WTC11 (cell line): ENCODE results near the gene STX2. TPM values are rescaled to one million over a fixed set of nuclear protein-coding genes. Genes with fewer than 3 reads are reported as not detected.

Experiments used
- ATAC-seq: fragments of 200-7000 bp; cut with Tn5 transposase; 2 replicates; pipeline ENCODE4 v1.10.0; 2021; ENCODE audit warnings: mild to moderate bottlenecking, moderate library complexity
- CTCF ChIA-PET: fragments of 300-600 bp; sonication (Branson Sonifier 250); formaldehyde crosslinking; loops from one replicate; lab custom pipeline; 2021; ENCODE audit warnings: antibody characterized with exemption; lab: Charles Lee
- POLR2A ChIA-PET: fragments of 350-600 bp; sonication (Branson Sonifier 250); formaldehyde crosslinking; loops from one replicate; lab custom pipeline; 2021; ENCODE audit warnings: antibody characterized with exemption; lab: Charles Lee
- DNase-seq: peaks from one replicate; pipeline ENCODE4 v3.0.0; 2021; ENCODE audit warnings: low spot score
- H3K27ac Mint-ChIP-seq: 2 replicates; pipeline ENCODE4 v1.8.0; 2021; ENCODE audit warnings: mixed read lengths
- H3K27me3 Mint-ChIP-seq: 2 replicates; pipeline ENCODE4 v1.8.0; 2021; ENCODE audit warnings: low read depth, mild to moderate bottlenecking, moderate library complexity, mixed read lengths
- H3K36me3 Mint-ChIP-seq: 2 replicates; pipeline ENCODE4 v1.8.0; 2021; ENCODE audit warnings: mixed read lengths
- H3K4me1 Mint-ChIP-seq: 2 replicates; pipeline ENCODE4 v1.8.0; 2022; ENCODE audit warnings: mixed read lengths
- H3K4me3 Mint-ChIP-seq: 2 replicates; pipeline ENCODE4 v1.8.0; 2021; ENCODE audit warnings: mild to moderate bottlenecking, moderate library complexity, mixed read lengths
- H3K9me3 Mint-ChIP-seq: 2 replicates; pipeline ENCODE4 v1.8.0; 2021; ENCODE audit warnings: mixed read lengths
- CREB1 ChIP-seq: sonication (generic); formaldehyde crosslinking; IDR thresholded peaks from 2 replicates; pipeline ENCODE4 v1.8.0; 2023; ENCODE audit warnings: mild to moderate bottlenecking, missing genetic modification reagents
- ETV6 ChIP-seq: sonication (generic); formaldehyde crosslinking; IDR thresholded peaks from 2 replicates; pipeline ENCODE4 v1.8.1; 2022; ENCODE audit warnings: mild to moderate bottlenecking, missing genetic modification reagents
- FOXP1 ChIP-seq: sonication (generic); formaldehyde crosslinking; IDR thresholded peaks from 2 replicates; pipeline ENCODE4 v1.8.0; 2022; ENCODE audit warnings: missing genetic modification reagents, mild to moderate bottlenecking, moderate library complexity, borderline replicate concordance
- HMGA2 ChIP-seq: fragments of 250-450 bp; sonication (Bioruptor Pico); IDR thresholded peaks from 2 replicates; pipeline ENCODE4 v1.4.0; 2021; ENCODE audit warnings: mild to moderate bottlenecking, moderate library complexity
- IRF2 ChIP-seq: sonication (generic); formaldehyde crosslinking; IDR thresholded peaks from 2 replicates; pipeline ENCODE4 v1.8.0; 2022; ENCODE audit warnings: low read depth, missing genetic modification reagents, borderline replicate concordance
- NFATC4 ChIP-seq: fragments of 250-450 bp; sonication (Bioruptor Pico); IDR thresholded peaks from 2 replicates; pipeline ENCODE4 v1.9.0; 2021; ENCODE audit warnings: mild to moderate bottlenecking
- NFYB ChIP-seq: sonication (generic); formaldehyde crosslinking; conservative IDR thresholded peaks from 2 replicates; pipeline ENCODE4 v1.8.0; 2022; ENCODE audit warnings: low read depth, missing genetic modification reagents
- NR1H2 ChIP-seq: sonication (generic); formaldehyde crosslinking; IDR thresholded peaks from 2 replicates; pipeline ENCODE4 v1.9.0; 2021; ENCODE audit warnings: mild to moderate bottlenecking, moderate library complexity, missing genetic modification reagents
- PRRX2 ChIP-seq: fragments of 250-450 bp; sonication (Bioruptor Pico); IDR thresholded peaks from 2 replicates; pipeline ENCODE4 v1.8.0; 2021; ENCODE audit warnings: mild to moderate bottlenecking
- RORB ChIP-seq: fragments of 250-450 bp; sonication (Bioruptor Pico); IDR thresholded peaks from 2 replicates; pipeline ENCODE4 v1.9.0; 2021; ENCODE audit warnings: mild to moderate bottlenecking
- SMAD4 ChIP-seq: sonication (generic); formaldehyde crosslinking; IDR thresholded peaks from 2 replicates; pipeline ENCODE4 v1.8.0; 2022; ENCODE audit warnings: mild to moderate bottlenecking, missing genetic modification reagents
- ZNF121 ChIP-seq: sonication (generic); formaldehyde crosslinking; IDR thresholded peaks from 2 replicates; pipeline ENCODE4 v1.8.0; 2023; ENCODE audit warnings: missing genetic modification reagents
- ZNF219 ChIP-seq: sonication (generic); formaldehyde crosslinking; IDR thresholded peaks from 2 replicates; pipeline ENCODE4 v1.8.0; 2023; ENCODE audit warnings: missing genetic modification reagents, mild to moderate bottlenecking, borderline replicate concordance
- ZNF232 ChIP-seq: sonication (generic); formaldehyde crosslinking; IDR thresholded peaks from 2 replicates; pipeline ENCODE4 v1.8.0; 2022; ENCODE audit warnings: mild to moderate bottlenecking, missing genetic modification reagents
- total RNA-seq: library from RNA; stranded (reverse); gene quantifications from 3 replicates; pipeline ENCODE4 v1.2.3, GENCODE V29; 2021
- TF ChIP-seq, protein P1 (sequence below): sonication (generic); formaldehyde crosslinking; IDR thresholded peaks from 2 replicates; pipeline ENCODE4 v1.8.0; 2022; ENCODE audit warnings: mild to moderate bottlenecking, missing genetic modification reagents
- TF ChIP-seq, protein P2 (sequence below): sonication (generic); formaldehyde crosslinking; IDR thresholded peaks from 2 replicates; pipeline ENCODE4 v1.8.1; 2022; ENCODE audit warnings: mild to moderate bottlenecking, moderate library complexity, missing genetic modification reagents
- TF ChIP-seq, protein P3 (sequence below): sonication (generic); formaldehyde crosslinking; IDR thresholded peaks from 2 replicates; pipeline ENCODE4 v1.8.1; 2023; ENCODE audit warnings: mild to moderate bottlenecking, missing genetic modification reagents
- TF ChIP-seq, protein P4 (sequence below): sonication (generic); formaldehyde crosslinking; IDR thresholded peaks from 2 replicates; pipeline ENCODE4 v1.8.0; 2023; ENCODE audit warnings: mild to moderate bottlenecking, missing genetic modification reagents
- TF ChIP-seq, protein P5 (sequence below): sonication (generic); formaldehyde crosslinking; IDR thresholded peaks from 2 replicates; pipeline ENCODE4 v1.8.1; 2022; ENCODE audit warnings: mild to moderate bottlenecking, missing genetic modification reagents, moderate library complexity, borderline replicate concordance

STX2 gene
- total RNA-seq, 1 experiment from 2014 or later, result 22.7 TPM

DNA sequence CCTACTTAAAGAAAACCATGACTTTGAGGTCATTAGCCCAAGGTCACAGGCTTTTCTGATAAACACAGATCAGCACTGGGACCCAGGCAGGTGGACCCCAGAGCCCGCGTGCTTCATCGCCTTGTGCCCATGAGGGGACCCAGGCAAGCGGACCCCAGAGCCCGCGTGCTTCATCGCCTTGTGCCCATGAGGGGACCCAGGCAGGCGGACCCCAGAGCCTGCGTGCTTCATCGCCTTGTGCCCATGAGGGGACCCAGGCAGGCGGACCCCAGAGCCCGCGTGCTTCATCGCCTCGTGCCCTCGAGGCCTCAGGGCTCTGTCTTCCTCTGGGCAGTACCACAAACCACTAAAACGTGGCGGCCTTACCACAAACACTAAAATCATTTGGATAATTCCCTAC lies 31.7 kb downstream of the STX2 start:
- TF ChIP-seq ZNF232 (CRISPR knock-in tag) (no peak), PRRX2 (no peak), NR1H2 (no peak), ZNF219 (CRISPR knock-in tag) (no peak), SMAD4 (CRISPR knock-in tag) (no peak)
- TF ChIP-seq, protein P1, sequence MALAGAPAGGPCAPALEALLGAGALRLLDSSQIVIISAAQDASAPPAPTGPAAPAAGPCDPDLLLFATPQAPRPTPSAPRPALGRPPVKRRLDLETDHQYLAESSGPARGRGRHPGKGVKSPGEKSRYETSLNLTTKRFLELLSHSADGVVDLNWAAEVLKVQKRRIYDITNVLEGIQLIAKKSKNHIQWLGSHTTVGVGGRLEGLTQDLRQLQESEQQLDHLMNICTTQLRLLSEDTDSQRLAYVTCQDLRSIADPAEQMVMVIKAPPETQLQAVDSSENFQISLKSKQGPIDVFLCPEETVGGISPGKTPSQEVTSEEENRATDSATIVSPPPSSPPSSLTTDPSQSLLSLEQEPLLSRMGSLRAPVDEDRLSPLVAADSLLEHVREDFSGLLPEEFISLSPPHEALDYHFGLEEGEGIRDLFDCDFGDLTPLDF (CRISPR knock-in tag), result no peak
- H3K27ac Mint-ChIP-seq, result no peak overlapping the region; the same call in 1 of the 2 replicates
- peaks cover 14% of the 10 kb centered on the region for H3K4me1 Mint-ChIP-seq
- H3K27me3 Mint-ChIP-seq, result no peaks in the 10 kb centered on the region
- ChIA-PET CTCF (no interaction called here), POLR2A (no interaction called here)
- no peaks in the 10 kb centered on the region for H3K9me3 Mint-ChIP-seq
- DNase-seq (no peak), ATAC-seq (no peak)
- peaks cover 62% of the 10 kb centered on the region for H3K36me3 Mint-ChIP-seq
- H3K4me3 Mint-ChIP-seq, result no peak overlapping the region

DNA sequence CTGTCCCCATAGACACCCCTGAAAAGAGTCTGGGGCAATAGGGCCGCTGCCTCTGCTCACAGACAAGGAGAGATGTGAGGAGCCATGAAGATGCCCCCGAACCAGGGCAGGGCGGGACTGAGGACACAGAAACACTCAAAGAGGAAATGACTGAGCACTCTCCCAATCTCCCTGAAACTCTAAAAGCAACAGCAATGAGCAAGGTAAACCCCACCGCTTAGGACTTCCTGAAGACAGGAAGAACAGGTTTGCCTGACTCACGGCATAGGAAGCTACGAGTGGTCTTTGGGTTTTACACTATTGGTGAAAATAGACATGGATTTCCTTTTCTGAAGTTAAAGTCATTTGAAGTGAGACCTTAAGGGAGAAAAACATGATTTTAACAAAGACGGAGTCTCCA lies 32.5 kb downstream of the STX2 start:
- peak overlapping the region; percentile 50 for H3K27ac Mint-ChIP-seq
- ChIA-PET POLR2A (no interaction called here), CTCF (interaction anchor here (1.2 kb wide), 1 partner anchor 19 kb away, joined by 3 read pairs; no protein-coding TSS in a partner anchor)
- no peak for ATAC-seq
- TF ChIP-seq PRRX2, result no peak
- TF ChIP-seq, protein P2, sequence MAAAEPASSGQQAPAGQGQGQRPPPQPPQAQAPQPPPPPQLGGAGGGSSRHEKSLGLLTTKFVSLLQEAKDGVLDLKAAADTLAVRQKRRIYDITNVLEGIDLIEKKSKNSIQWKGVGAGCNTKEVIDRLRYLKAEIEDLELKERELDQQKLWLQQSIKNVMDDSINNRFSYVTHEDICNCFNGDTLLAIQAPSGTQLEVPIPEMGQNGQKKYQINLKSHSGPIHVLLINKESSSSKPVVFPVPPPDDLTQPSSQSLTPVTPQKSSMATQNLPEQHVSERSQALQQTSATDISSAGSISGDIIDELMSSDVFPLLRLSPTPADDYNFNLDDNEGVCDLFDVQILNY (CRISPR knock-in tag), result no peak
- no peak for TF ChIP-seq HMGA2 (CRISPR knock-in tag)
- no peak for TF ChIP-seq ZNF121 (CRISPR knock-in tag)
- no peak for TF ChIP-seq FOXP1 (CRISPR knock-in tag)
- no peak for TF ChIP-seq RORB (CRISPR knock-in tag)
- no peak for TF ChIP-seq NFYB (CRISPR knock-in tag)
- TF ChIP-seq IRF2, result no peak
- TF ChIP-seq NFATC4 (CRISPR knock-in tag), result no peak
- TF ChIP-seq ZNF219 (CRISPR knock-in tag), result no peak
- TF ChIP-seq, protein P3, sequence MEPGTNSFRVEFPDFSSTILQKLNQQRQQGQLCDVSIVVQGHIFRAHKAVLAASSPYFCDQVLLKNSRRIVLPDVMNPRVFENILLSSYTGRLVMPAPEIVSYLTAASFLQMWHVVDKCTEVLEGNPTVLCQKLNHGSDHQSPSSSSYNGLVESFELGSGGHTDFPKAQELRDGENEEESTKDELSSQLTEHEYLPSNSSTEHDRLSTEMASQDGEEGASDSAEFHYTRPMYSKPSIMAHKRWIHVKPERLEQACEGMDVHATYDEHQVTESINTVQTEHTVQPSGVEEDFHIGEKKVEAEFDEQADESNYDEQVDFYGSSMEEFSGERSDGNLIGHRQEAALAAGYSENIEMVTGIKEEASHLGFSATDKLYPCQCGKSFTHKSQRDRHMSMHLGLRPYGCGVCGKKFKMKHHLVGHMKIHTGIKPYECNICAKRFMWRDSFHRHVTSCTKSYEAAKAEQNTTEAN (CRISPR knock-in tag), result no peak
- no peak for TF ChIP-seq ETV6
- TF ChIP-seq, protein P4, sequence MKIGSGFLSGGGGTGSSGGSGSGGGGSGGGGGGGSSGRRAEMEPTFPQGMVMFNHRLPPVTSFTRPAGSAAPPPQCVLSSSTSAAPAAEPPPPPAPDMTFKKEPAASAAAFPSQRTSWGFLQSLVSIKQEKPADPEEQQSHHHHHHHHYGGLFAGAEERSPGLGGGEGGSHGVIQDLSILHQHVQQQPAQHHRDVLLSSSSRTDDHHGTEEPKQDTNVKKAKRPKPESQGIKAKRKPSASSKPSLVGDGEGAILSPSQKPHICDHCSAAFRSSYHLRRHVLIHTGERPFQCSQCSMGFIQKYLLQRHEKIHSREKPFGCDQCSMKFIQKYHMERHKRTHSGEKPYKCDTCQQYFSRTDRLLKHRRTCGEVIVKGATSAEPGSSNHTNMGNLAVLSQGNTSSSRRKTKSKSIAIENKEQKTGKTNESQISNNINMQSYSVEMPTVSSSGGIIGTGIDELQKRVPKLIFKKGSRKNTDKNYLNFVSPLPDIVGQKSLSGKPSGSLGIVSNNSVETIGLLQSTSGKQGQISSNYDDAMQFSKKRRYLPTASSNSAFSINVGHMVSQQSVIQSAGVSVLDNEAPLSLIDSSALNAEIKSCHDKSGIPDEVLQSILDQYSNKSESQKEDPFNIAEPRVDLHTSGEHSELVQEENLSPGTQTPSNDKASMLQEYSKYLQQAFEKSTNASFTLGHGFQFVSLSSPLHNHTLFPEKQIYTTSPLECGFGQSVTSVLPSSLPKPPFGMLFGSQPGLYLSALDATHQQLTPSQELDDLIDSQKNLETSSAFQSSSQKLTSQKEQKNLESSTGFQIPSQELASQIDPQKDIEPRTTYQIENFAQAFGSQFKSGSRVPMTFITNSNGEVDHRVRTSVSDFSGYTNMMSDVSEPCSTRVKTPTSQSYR (CRISPR knock-in tag), result no peak
- no peak for TF ChIP-seq CREB1 (CRISPR knock-in tag)
- TF ChIP-seq, protein P5, sequence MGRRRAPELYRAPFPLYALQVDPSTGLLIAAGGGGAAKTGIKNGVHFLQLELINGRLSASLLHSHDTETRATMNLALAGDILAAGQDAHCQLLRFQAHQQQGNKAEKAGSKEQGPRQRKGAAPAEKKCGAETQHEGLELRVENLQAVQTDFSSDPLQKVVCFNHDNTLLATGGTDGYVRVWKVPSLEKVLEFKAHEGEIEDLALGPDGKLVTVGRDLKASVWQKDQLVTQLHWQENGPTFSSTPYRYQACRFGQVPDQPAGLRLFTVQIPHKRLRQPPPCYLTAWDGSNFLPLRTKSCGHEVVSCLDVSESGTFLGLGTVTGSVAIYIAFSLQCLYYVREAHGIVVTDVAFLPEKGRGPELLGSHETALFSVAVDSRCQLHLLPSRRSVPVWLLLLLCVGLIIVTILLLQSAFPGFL (CRISPR knock-in tag), result no peak
- no peak overlapping the region for H3K4me3 Mint-ChIP-seq
- no peak for DNase-seq
- no peaks in the 10 kb centered on the region for H3K27me3 Mint-ChIP-seq
- no peaks in the 10 kb centered on the region for H3K9me3 Mint-ChIP-seq
- H3K36me3 Mint-ChIP-seq, result peaks cover 62% of the 10 kb centered on the region
- H3K4me1 Mint-ChIP-seq, result peaks cover 7% of the 10 kb centered on the region
